ENCODE data around the gene CNOT9. TPM values are rescaled to one million over a fixed set of nuclear protein-coding genes. Genes with fewer than 3 reads are reported as not detected.

CNOT9 gene
- total and polyA plus RNA-seq, 4 donors, result 18.0 to 39.9 (median 31.2) TPM

- no peak overlapping the region for H3K9ac ChIP-seq (ENCODE audit: insufficient read depth in 1 of 2, low read length in 2 of 2)
- H3K36me3 ChIP-seq (ENCODE audit: control insufficient read depth in 4 of 4, insufficient read depth in 4 of 4, low read length in 4 of 4), result peaks cover 0 to 4% (median 0%) of the 10 kb centered on the region in 4 donors
- H3K27me3 ChIP-seq (ENCODE audit: control insufficient read depth in 3 of 3, insufficient read depth in 3 of 3, low read length in 2 of 3), result no peaks in the 10 kb centered on the region
- ATAC-seq (ENCODE audit: insufficient read depth, low FRiP score), result no peak
- 88 to 90% methylated on average over 4 of the region's 4 CpGs for WGBS, 2 donors
- no peaks in the 10 kb centered on the region for H3K9me3 ChIP-seq (ENCODE audit: control insufficient read depth in 4 of 4, insufficient read depth in 3 of 4, low read length in 3 of 4)
- TF ChIP-seq, protein P1, sequence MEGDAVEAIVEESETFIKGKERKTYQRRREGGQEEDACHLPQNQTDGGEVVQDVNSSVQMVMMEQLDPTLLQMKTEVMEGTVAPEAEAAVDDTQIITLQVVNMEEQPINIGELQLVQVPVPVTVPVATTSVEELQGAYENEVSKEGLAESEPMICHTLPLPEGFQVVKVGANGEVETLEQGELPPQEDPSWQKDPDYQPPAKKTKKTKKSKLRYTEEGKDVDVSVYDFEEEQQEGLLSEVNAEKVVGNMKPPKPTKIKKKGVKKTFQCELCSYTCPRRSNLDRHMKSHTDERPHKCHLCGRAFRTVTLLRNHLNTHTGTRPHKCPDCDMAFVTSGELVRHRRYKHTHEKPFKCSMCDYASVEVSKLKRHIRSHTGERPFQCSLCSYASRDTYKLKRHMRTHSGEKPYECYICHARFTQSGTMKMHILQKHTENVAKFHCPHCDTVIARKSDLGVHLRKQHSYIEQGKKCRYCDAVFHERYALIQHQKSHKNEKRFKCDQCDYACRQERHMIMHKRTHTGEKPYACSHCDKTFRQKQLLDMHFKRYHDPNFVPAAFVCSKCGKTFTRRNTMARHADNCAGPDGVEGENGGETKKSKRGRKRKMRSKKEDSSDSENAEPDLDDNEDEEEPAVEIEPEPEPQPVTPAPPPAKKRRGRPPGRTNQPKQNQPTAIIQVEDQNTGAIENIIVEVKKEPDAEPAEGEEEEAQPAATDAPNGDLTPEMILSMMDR (IDR thresholded peaks at IDR 0.05; ENCODE audit: control extremely low read depth, extremely low read depth), result no peak
- no peak overlapping the region for H3K27ac ChIP-seq (ENCODE audit: low read depth in 1 of 2, low read length in 1 of 2)
- H3K4me3 ChIP-seq, result no peak overlapping the region
- DNase-seq, result no peak
- H3K4me1 ChIP-seq (ENCODE audit: control insufficient read depth in 5 of 5, insufficient read depth in 5 of 5, low read length in 5 of 5), result peaks cover 0 to 6% (median 0%) of the 10 kb centered on the region in 5 donors
Observed at GRCh38 chr2:218626369-218626768, 57.7 kb downstream of the CNOT9 start.

DNA sequence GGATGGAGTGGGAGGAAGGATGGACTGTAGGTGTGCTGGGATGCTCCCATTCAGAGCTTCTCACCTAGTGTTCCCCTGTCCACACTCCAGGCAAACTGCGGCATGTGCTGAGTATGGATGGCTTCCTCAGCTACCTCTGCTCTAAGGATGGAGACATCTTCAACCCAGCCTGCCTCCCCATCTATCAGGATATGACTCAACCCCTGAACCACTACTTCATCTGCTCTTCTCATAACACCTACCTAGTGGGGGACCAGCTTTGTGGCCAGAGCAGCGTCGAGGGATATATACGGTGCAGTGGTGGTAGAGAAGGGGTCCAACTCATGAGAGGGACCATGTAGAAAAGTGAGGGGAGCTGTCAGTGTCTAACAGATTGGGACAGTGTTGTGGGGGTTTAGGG is 59.3 kb downstream of the CNOT9 start:
- Histone ChIP-seq H3K27ac (ENCODE audit: low read depth in 1 of 2, low read length in 1 of 2) (no peak overlapping the region), H3K36me3 (ENCODE audit: control insufficient read depth in 4 of 4, insufficient read depth in 4 of 4, low read length in 4 of 4) (peaks cover 0 to 4% (median 0%) of the 10 kb centered on the region in 4 donors), H3K4me3 (no peak overlapping the region), H3K27me3 (ENCODE audit: control insufficient read depth in 3 of 3, insufficient read depth in 3 of 3, low read length in 2 of 3) (no peaks in the 10 kb centered on the region), H3K9me3 (ENCODE audit: control insufficient read depth in 4 of 4, insufficient read depth in 3 of 4, low read length in 3 of 4) (no peaks in the 10 kb centered on the region), H3K4me1 (ENCODE audit: control insufficient read depth in 5 of 5, insufficient read depth in 5 of 5, low read length in 5 of 5) (peaks cover 0 to 3% (median 0%) of the 10 kb centered on the region in 5 donors), H3K9ac (ENCODE audit: insufficient read depth in 1 of 2, low read length in 2 of 2) (no peak overlapping the region)
- DNase-seq (no peak), ATAC-seq (ENCODE audit: insufficient read depth, low FRiP score) (no peak)
- TF ChIP-seq, protein P1 (IDR thresholded peaks at IDR 0.05; ENCODE audit: control extremely low read depth, extremely low read depth), result no peak
- 90 to 91% methylated on average over 4 of the region's 4 CpGs for WGBS, 2 donors

DNA sequence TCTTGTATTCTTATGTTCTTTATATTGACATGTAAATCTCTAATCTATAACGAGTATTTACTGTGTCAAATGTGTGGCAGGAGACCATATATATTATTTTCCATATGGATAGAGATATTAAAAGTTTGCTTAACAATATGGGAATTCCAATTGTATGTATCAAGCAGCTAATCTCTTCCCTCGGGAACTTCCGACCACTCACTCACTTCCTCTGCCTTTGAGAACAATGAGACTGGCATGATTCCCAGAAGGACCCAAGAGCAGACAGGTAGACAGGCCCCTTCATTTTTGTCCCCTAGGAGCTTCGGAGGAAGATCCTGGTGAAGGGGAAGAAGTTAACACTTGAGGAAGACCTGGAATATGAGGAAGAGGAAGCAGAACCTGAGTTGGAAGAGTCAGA is 63.2 kb downstream of the CNOT9 start:
- no peak overlapping the region for H3K9ac ChIP-seq (ENCODE audit: insufficient read depth in 1 of 2, low read length in 2 of 2)
- no peaks in the 10 kb centered on the region for H3K9me3 ChIP-seq (ENCODE audit: control insufficient read depth in 4 of 4, insufficient read depth in 3 of 4, low read length in 3 of 4)
- ATAC-seq (ENCODE audit: insufficient read depth, low FRiP score), result no peak
- no peaks in the 10 kb centered on the region for H3K4me1 ChIP-seq (ENCODE audit: control insufficient read depth in 5 of 5, insufficient read depth in 5 of 5, low read length in 5 of 5)
- TF ChIP-seq, protein P1 (IDR thresholded peaks at IDR 0.05; ENCODE audit: control extremely low read depth, extremely low read depth), result no peak
- H3K4me3 ChIP-seq, result no peak overlapping the region
- peaks cover 5 to 26% (median 19%) of the 10 kb centered on the region in 4 donors for H3K36me3 ChIP-seq (ENCODE audit: control insufficient read depth in 4 of 4, insufficient read depth in 4 of 4, low read length in 4 of 4)
- 64 to 65% methylated on average over 4 of the region's 4 CpGs for WGBS, 2 donors
- no peaks in the 10 kb centered on the region for H3K27me3 ChIP-seq (ENCODE audit: control insufficient read depth in 3 of 3, insufficient read depth in 3 of 3, low read length in 2 of 3)
- peak in 1 of 3 donors; percentile 34 for DNase-seq
- peak overlapping the region in 1 of 2 donors; percentile 4 for H3K27ac ChIP-seq (ENCODE audit: low read depth in 1 of 2, low read length in 1 of 2)

- no peaks in the 10 kb centered on the region for H3K27me3 ChIP-seq (ENCODE audit: control insufficient read depth in 3 of 3, insufficient read depth in 3 of 3, low read length in 2 of 3)
- no peak overlapping the region for H3K9ac ChIP-seq (ENCODE audit: insufficient read depth in 1 of 2, low read length in 2 of 2)
- no peaks in the 10 kb centered on the region for H3K4me1 ChIP-seq (ENCODE audit: control insufficient read depth in 5 of 5, insufficient read depth in 5 of 5, low read length in 5 of 5)
- WGBS, 2 donors, result 94 to 95% methylated on average over 5 of the region's 5 CpGs
- DNase-seq (no peak), ATAC-seq (ENCODE audit: insufficient read depth, low FRiP score) (no peak)
- no peak overlapping the region for H3K4me3 ChIP-seq
- H3K27ac ChIP-seq (ENCODE audit: low read depth in 1 of 2, low read length in 1 of 2), result no peak overlapping the region
- peaks cover 0 to 2% (median 0%) of the 10 kb centered on the region in 4 donors for H3K9me3 ChIP-seq (ENCODE audit: control insufficient read depth in 4 of 4, insufficient read depth in 3 of 4, low read length in 3 of 4)
- TF ChIP-seq, protein P1 (IDR thresholded peaks at IDR 0.05; ENCODE audit: control extremely low read depth, extremely low read depth), result no peak
- peaks cover 32 to 54% (median 43%) of the 10 kb centered on the region in 4 donors for H3K36me3 ChIP-seq (ENCODE audit: control insufficient read depth in 4 of 4, insufficient read depth in 4 of 4, low read length in 4 of 4)
Observed at GRCh38 chr2:218635719-218636118, 67.1 kb downstream of the CNOT9 start.
